KOPT-K1 (cell line): ENCODE results near the gene NKAIN2.
"Not testable (repeated sequence)": the region's sequence is repeated elsewhere in the genome, so short reads cannot be mapped to it uniquely, and the experiment has no call there.

Experiments used
- H3K27ac ChIP-seq: fragments of 200-600 bp; sonication (generic); 2 replicates; pipeline ENCODE4 v1.5.1; 2016; ENCODE audit warnings: antibody characterized with exemption, mild to moderate bottlenecking, low read depth, low read length; ENCODE audit not compliant: poor library complexity, severe bottlenecking
- H3K36me3 ChIP-seq: fragments of 200-600 bp; sonication (generic); 2 replicates; pipeline ENCODE4 v1.5.1; 2017; ENCODE audit warnings: antibody characterized with exemption, mild to moderate bottlenecking, low read length, moderate library complexity; ENCODE audit not compliant: insufficient read depth
- H3K9me3 ChIP-seq: fragments of 200-600 bp; sonication (generic); 2 replicates; pipeline ENCODE4 v1.5.1; 2017; ENCODE audit warnings: antibody characterized with exemption, low read length, mild to moderate bottlenecking; ENCODE audit not compliant: insufficient read depth, poor library complexity, severe bottlenecking

Gene NKAIN2

DNA sequence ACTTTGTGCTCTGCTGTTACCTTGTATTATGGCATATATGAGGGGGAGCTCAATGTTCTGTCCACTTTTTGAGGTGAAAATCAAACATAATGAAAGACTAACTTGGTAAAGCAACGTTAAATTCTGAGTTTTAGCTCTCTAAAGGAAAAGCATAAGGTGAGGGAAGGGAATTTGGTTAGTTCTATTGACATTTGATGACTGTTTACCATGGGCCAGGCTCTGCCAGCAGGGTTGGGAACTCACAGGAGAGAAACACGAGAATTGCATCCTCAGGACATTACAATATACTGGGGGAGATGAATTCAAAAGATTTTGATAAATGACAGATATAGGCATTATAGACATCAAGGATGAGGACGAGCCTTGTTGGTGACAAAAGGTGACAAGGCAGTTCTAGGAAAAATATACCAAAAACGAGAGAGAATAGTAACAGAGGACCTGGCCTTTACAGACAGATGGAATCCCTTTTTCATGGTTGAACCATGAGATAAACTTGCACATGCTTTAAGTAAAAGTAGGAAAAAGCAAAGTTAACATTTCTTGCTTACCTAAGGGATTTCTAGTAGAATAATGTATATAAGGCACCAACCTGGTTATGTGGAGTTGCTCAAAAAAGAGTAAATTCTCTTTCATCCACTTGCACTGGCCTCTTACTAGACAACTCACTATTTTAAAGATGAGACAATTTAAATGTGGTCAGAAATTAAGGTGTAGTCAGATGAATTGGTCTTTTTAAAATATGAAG lies 191.4 kb downstream of the NKAIN2 start:
- Histone ChIP-seq H3K27ac (no peak overlapping the region), H3K9me3 (no peaks in the 10 kb centered on the region), H3K36me3 (no peaks in the 10 kb centered on the region)

DNA sequence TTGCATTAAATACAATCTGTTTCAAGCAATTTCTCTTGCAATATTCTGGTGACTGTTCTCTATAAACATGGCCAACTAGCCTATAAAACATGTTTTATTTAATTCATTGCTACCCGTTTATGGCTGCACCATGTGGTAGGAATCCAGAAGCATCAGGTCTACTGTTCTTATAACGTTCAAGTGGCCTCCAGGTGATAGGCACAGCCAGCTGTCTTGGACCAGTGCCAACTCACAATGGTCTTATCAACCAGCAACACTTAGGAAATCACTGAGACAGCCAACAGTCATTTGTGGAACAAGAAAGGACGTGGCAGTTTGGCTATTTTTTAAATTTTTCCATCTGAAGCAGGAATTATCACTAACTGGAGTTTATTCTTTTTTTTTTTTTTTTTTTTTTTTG lies 193.6 kb downstream of the NKAIN2 start:
- no peak overlapping the region for H3K27ac ChIP-seq

DNA sequence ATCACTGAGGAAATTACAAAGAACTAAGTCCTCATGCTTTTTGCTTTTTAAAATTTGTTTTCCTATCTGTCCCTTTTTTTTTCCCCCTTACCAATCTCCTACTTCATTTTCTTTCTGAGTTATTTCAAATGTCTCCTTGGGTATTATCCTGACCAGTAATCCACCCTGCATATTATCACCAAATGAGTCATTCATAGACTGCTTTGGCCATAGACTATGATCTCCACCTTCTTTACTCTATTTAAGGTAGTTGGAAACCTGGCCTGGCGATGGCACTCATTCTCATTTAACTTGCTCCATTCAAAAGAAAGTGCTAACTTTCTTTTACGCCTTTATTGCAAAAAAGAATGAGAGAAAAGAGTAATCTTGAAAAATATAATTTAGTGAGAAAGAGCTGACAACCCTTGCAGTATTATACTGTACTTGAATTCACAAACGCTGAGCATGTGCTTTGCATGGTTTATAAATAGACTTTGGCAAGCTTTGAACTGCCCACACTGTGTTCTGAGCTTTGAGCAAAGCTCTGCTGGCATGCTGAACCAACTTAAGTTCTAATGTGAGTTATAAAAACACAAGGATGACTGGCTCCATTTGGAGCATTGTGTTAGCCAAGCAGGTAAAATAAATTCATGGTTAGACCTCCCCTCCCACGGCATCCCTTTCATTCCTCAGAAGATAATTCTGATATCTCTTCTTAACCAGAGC lies 198.9 kb downstream of the NKAIN2 start:
- Histone ChIP-seq H3K36me3 (no peaks in the 10 kb centered on the region), H3K27ac (no peak overlapping the region), H3K9me3 (no peaks in the 10 kb centered on the region)

More for the DNA sequence above, 193.6 kb downstream of the NKAIN2 start:
- Histone ChIP-seq H3K9me3 (no peaks in the 10 kb centered on the region), H3K36me3 (no peaks in the 10 kb centered on the region)

DNA sequence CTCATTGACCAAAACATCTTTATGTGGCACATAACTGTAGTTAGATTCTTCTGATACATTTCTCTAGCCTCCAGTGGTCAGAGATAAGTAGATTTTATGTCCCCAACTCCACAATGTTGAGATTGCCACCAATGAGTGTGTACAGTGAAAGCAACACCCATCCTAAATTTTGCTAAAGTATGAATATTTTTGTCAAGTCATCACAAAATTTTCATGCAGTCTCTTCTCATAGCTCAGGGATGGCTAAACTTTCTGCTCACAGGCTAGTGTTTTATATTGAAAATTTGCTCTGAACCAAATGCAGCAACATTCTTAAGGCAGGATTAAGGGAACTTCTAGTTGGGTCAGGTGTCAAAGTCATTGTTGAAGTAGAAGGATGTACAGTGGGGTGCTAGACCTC lies 203.6 kb downstream of the NKAIN2 start:
- no peaks in the 10 kb centered on the region for H3K9me3 ChIP-seq
- no peak overlapping the region for H3K27ac ChIP-seq
- no peaks in the 10 kb centered on the region for H3K36me3 ChIP-seq

DNA sequence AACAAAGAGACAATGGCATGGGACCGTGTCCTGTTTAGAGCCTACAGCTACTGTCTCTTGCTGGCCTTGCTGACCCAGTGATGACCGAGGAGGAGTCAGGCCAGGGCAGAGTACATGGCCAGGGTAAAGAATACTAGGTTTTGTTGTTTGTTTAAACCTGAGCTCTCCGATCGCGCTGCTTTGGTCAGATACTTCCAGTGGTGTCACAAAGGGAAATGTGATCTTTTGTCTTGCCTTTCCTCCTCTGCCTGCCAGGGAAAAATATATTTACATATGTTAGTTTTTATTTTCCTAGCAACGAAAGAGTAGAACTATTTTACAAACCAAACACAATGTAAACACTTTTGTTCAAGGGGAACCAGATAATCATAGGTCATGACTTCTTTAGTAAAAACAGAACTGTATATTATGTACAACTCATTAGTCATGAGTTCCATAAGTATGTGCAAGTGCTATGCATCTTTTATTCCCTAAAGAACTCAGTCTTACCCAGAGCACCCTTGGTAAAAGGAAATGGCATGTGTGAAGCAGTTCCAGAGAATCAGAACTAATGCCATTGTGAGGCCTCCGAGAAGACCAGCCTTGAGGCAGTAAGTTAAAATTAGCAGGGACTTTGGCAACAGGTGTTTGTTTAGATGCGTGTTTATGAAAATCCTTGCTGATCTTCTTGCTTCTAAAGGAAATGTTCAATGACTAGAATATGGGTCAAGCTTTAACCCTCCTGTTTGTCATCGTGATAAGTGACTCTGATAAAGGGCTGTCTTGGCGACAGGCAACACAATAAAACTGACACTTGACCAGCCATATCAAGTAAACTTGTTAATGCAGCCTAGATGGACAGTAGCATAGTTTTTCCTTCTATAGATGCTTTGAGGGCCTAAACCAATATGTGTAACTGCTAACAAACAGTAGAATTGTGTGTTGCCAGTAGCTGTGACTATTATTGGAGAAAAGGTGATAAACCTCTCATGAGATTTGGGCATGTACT lies 204.6 kb downstream of the NKAIN2 start:
- H3K27ac ChIP-seq: no peak overlapping the region
- H3K36me3 ChIP-seq: no peaks in the 10 kb centered on the region

DNA sequence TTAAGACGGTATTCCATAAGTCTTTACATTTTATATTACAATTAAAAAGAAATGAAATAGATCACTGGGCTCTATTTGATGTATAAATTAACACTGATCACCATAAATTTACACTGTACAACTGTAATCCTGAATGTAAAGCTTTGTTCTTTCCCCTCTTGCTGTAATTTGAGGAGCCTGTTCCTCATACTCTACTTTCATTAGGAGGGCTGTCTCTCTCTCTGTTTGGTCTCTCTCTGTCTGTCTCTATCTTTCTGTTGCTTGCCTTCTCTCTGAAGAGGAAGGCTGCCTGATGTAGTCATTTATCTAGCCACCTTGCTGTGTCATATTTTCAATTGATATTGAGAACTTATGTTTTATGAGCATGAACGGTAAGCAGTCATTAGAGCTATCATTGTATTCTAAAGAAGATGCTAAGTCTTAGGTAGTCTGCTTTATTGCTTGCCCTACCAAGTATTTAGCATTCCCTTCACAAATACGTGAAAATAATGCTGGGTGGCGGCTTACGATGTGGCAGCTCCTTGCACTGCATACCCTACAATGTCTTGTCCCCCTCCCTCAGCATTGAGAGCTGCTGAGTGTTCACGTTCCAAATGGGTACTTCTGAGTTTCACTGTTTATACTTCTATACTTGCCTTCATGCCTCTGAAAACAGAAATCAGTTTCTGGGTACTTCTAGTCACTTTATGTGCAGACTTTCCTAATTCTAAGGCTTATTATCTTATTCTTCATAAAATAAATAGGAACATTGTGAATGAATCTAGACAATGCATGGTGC lies 205.5 kb downstream of the NKAIN2 start:
- no peaks in the 10 kb centered on the region for H3K36me3 ChIP-seq
- no peak overlapping the region for H3K27ac ChIP-seq
- H3K9me3 ChIP-seq: no peaks in the 10 kb centered on the region

More for the DNA sequence above, 204.6 kb downstream of the NKAIN2 start:
- H3K9me3 ChIP-seq: no peaks in the 10 kb centered on the region

DNA sequence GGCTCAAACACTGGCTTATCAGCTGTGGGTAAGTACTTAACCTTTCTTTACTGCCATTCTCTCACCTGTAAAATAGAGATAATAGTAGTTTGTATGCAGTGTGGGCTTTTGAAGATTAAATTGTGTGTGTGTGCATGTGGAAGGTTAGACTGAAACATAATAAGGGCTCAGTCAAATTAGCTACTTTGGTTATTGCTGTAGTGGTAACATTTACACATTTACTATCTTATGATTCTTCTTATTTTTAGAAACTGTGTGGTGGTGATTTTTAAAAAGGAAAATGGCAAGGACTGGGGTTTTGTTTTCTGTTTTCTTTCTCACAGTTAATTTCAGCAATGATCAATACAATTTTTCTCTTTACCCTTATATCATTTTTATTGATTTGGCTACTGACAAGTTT lies 206.9 kb downstream of the NKAIN2 start:
- H3K27ac ChIP-seq: no peak overlapping the region
- H3K36me3 ChIP-seq: no peaks in the 10 kb centered on the region
- H3K9me3 ChIP-seq: no peaks in the 10 kb centered on the region

DNA sequence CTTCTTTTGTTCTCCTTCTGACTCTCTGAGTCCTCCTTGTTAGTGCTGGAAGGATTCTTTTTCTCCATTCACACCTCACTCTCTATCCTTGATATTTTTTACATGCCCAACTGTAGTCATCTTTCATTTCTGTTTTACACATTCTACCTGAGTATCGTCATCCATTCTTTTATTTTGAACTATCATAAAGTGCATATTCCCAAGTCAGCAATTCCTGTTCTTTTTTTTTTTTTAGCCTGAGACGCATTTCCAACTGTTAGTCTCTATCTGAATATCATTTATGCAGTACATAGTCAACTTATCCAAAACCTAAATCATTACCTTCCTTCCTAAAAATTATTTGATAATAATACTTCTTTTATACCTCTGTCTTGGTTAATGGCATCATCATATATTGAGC lies 207.5 kb downstream of the NKAIN2 start:
- no peaks in the 10 kb centered on the region for H3K36me3 ChIP-seq
- H3K27ac ChIP-seq: no peak overlapping the region
- no peaks in the 10 kb centered on the region for H3K9me3 ChIP-seq

DNA sequence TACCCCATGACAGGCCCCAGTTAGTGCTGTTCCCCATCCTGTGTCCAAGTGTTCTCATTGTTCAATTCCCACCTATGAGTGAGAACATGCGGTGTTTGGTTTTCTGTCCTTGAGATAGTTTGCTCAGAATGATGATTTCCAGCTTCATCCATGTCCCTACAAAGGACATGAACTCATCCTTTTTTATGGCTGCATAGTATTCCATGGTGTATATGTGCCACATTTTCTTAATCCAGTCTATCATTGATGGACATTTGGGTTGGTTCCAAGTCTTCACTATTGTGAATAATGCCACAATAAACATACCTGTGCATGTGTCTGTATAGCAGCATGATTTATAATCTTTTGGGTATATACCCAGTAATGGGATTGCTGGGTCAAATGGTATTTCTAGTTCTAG lies 218.4 kb downstream of the NKAIN2 start:
- not testable (repeated sequence) for H3K9me3 ChIP-seq, H3K36me3 ChIP-seq, H3K27ac ChIP-seq

DNA sequence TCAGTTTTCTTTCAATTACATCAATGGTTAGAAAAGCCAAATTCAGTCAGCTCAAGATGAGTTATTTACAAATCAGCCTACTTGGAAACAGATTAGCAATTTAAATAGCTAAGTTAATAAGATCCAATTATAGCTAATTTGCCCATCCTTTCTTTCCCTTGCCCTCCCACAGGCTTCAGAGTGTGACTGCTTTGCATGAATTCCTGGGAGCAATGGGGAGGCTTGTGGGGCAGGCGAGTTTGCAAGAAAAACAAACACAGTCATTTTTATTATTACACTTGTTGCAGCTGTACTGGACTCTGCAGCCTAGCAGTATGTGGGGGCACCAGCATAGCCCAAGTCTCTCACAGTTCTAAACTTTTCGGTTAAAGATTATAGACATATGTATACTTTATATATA lies 219.0 kb downstream of the NKAIN2 start:
- Histone ChIP-seq H3K9me3 (no peaks in the 10 kb centered on the region), H3K27ac (no peak overlapping the region), H3K36me3 (no peaks in the 10 kb centered on the region)

DNA sequence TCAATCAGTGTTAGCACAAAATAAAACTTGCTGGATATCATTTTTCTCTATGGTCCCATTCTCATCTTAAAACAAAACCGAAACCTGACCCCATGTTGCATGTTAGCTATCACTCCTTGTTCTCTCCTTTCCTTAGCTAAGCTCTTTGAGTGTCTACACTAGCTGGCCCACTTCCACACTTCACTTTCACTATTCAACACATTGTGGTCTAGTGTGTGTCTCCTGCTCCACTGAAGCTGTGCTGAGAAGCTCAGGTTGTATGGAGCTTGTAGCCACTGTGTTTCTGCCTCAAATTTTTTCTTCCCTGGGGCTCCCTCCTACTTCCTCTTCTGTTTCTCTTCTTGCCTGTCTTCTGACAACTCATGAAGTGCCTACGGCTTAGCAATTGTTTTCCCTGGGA lies 223.0 kb downstream of the NKAIN2 start:
- no peaks in the 10 kb centered on the region for H3K36me3 ChIP-seq
- H3K27ac ChIP-seq: no peak overlapping the region
- H3K9me3 ChIP-seq: no peaks in the 10 kb centered on the region

DNA sequence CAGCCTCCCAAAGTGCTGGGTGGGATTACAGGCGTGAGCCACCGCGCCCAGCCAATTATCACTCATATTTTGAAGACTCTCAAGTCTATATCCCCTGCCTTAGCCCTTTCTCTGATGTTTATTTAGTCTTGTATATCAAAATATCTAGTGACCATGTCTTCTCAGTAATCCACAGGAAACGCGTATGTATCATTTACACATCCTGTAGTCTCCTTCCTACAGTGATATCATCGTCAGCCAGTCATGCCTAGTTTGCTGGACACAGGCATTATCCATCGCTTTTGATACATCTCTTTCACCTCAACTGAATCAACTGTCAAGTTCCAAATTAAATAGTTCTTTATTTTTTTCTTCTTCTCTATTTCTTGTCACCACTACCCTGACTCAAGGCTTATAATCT lies 223.7 kb downstream of the NKAIN2 start:
- no peak overlapping the region for H3K27ac ChIP-seq
- no peaks in the 10 kb centered on the region for H3K9me3 ChIP-seq
- H3K36me3 ChIP-seq: no peaks in the 10 kb centered on the region

DNA sequence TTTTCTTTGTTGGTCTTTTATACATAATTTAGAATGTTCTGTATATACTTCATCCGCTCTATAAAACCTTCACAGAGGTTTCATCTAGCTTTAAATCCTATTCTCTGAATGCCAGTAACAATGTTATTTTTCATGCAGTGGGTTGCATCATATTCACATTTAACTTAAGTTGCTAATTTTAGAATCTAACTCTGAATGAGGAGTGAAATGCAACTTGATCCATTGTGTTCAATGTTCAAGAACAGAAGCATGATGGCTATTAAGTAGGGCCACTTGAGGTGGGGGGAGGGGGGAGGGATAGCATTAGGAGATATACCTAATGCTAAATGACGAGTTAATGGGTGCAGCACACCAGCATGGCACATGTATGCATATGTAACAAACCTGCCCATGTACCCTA lies 224.5 kb downstream of the NKAIN2 start:
- no peak overlapping the region for H3K27ac ChIP-seq
- no peaks in the 10 kb centered on the region for H3K9me3 ChIP-seq
- no peaks in the 10 kb centered on the region for H3K36me3 ChIP-seq

DNA sequence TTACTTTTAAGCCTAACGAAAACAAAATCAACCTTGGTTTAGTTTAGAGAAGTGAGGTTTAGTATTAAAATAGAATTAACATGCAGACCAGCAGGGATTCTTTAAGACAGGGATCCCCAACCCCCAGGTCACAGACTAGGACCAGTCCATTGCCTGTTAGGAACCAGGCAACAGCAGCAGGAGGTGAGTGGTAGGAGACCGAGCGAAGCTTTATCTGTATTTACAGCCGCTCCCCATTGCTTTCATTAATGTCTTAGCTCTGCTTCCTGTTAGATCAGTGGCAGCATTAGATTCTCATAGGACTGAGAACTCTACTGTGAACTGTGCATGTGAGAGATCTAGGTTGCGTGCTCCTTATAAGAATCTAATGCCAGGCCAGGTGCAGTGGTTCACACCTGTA lies 225.9 kb downstream of the NKAIN2 start:
- H3K27ac ChIP-seq: no peak overlapping the region
- H3K36me3 ChIP-seq: no peaks in the 10 kb centered on the region

More for the DNA sequence above, 225.9 kb downstream of the NKAIN2 start:
- H3K9me3 ChIP-seq: no peaks in the 10 kb centered on the region
